Epithelial cell of esophagus (primary cell): Measurements from ENCODE around the gene FNDC7.

Experiments used
- DNase-seq: peaks from one replicate; pipeline ENCODE4 v3.0.0; 2010; ENCODE audit warnings: low read depth
- H3K4me3 ChIP-seq: 2 replicates; pipeline ENCODE4 v1.5.1; 2011; ENCODE audit warnings: mild to moderate bottlenecking, low read length, control low read depth
- TF ChIP-seq, protein P1 (sequence below): IDR thresholded peaks from 2 replicates; pipeline ENCODE4 v1.5.1; 2011; ENCODE audit warnings: low read depth, mild to moderate bottlenecking, low read length, control low read depth, inconsistent platforms; ENCODE audit not compliant: insufficient read depth; ENCODE audit errors: missing control alignments

FNDC7 gene

DNA sequence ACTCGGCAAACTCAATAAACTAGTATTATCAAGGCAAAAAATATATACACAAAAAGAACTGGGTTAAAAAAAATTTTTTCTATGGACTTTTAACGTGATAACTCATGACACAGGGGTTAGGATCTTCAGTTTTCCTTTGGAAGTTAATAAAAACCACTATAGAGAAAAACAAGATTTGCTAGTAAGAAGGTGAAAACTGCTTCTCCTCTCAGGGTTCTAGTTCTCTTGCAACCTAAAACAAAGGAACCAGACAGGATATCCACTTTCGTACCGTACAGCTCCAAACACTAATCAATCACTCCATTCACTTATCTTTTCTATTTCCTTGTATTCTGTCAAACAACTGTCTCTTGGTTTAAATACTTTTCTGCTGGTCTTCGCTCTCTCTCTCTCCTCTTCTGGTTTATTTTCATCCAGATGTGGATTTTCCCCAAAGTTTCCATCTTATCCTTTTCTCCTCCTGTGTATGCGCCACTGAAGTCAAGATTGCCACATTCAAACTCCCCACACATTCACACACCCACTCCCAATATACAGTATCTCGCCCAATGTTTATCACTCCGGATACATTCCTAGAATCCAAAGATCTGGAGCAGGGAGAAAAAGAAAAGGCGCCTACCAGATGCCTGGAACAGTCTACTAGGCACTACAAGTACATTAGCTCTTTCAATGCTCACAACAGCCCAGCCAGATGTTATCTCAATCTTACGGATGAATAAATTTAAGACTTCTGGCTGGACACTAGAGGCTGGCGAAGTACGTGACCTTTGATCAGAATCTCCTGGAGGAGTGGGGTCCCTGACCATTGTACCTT lies 21.4 kb upstream of the FNDC7 start:
- peak overlapping the region; percentile 96 for H3K4me3 ChIP-seq
- TF ChIP-seq, protein P1, sequence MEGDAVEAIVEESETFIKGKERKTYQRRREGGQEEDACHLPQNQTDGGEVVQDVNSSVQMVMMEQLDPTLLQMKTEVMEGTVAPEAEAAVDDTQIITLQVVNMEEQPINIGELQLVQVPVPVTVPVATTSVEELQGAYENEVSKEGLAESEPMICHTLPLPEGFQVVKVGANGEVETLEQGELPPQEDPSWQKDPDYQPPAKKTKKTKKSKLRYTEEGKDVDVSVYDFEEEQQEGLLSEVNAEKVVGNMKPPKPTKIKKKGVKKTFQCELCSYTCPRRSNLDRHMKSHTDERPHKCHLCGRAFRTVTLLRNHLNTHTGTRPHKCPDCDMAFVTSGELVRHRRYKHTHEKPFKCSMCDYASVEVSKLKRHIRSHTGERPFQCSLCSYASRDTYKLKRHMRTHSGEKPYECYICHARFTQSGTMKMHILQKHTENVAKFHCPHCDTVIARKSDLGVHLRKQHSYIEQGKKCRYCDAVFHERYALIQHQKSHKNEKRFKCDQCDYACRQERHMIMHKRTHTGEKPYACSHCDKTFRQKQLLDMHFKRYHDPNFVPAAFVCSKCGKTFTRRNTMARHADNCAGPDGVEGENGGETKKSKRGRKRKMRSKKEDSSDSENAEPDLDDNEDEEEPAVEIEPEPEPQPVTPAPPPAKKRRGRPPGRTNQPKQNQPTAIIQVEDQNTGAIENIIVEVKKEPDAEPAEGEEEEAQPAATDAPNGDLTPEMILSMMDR: no peak
- DNase-seq: no peak

DNA sequence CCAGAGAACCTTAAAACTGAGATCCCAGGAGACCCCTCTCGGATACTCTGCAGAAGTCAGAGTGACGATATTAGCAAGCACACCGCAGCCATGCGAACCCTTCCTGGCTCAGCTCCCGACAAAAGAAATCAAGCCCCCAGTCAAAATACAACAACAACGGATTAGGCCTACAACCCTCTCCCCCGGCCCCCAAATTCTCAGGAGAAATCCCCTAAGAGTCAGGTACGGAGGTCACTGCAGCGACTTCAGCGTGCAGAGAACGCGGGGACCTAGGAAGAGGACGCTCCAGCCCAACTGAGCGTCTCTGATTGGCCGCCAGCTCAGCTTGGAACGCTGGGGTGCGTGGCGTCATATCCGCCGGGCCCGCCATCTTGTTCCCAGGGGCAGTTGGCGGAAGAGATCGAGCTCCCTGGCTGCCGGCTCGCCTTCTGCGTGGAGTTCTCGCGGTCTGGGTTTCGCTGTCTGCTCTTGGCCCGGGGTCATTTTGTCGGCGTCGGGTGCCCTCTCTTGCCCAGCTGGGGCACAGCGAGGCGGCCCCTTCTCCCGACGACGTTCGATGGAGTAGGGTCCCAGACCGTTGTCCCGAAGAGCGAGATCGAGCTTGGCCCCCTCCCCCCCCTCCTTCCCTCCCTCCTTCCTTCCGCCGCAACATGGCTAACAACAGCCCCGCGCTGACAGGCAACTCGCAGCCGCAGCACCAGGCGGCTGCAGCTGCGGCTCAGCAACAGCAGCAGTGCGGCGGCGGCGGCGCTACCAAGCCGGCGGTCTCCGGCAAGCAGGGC lies 20.6 kb upstream of the FNDC7 start, which contains the start of gene PRPF38B:
TSS of gene PRPF38B (plus strand) at position 369 of the 782 bp plus-strand sequence. CDS start at position 651, 282 bp downstream.
- peak; percentile 94 for DNase-seq
- TF ChIP-seq, protein P1: no peak
- H3K4me3 ChIP-seq: peak within 1 kb of the TSS; percentile 96

DNA sequence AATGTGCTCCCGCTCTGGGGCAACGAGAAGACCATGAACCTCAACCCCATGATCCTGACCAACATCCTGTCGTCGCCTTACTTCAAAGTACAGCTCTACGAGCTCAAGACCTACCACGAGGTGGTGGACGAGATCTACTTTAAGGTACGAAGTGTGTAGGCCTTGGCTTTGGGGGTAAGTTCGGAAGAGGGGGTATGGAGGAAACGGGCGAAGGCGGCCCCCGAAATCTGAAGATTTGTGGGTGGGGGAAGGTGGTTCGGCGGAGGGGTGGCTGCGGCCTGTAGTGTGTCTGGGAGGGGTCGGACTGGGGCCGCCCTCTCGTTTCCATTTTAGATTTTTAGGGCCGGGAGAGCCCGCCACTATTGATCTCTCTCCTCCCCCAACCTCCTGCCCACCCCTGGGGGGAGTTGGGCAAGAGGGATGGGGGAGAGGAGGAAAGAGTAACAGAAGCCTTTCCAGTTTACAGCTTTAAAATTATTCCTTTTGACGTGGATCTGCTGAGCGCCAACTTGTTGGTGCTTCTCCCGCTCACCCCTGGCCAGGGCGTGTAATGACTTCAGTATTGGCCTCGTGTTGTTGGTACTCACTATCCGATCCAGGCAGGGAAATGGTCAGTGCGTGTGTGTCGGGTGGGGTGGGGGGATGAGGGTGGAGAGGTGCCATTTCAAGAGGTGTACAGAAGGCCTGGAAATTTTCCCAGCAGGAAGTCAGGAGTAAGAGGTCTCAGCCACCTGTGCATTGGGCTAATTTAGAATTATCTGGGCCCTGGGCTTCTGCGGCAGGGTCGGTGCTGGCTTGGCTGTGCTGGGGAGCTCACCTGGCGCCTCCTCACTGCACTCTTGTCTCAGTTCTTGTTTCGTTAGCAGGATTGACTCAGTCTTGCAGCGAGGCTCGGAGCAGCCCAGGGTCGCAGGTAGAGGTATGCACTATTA lies 19.7 kb upstream of the FNDC7 start:
- peak overlapping the region; percentile 96 for H3K4me3 ChIP-seq
- TF ChIP-seq, protein P1: peak; percentile 38
- DNase-seq: peak; percentile 73

DNA sequence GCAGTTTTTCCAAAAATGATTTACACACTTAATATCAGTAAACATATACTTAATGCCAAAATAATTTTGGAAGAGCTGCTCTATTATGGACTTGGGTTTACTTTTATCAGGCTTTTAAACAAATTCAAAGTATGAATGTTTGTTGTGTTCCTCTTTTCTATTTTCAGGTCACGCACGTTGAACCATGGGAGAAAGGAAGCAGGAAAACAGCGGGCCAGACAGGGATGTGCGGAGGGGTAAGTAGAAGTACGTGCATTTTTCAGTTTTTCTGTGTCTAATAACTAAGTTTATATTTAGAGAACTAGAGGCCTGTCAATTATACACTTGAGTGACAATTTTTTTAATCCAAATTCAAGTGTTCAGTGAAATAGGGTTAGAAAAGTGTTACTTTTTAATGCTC lies 17.2 kb upstream of the FNDC7 start:
- TF ChIP-seq, protein P1: no peak
- DNase-seq: no peak
- H3K4me3 ChIP-seq: no peak overlapping the region

DNA sequence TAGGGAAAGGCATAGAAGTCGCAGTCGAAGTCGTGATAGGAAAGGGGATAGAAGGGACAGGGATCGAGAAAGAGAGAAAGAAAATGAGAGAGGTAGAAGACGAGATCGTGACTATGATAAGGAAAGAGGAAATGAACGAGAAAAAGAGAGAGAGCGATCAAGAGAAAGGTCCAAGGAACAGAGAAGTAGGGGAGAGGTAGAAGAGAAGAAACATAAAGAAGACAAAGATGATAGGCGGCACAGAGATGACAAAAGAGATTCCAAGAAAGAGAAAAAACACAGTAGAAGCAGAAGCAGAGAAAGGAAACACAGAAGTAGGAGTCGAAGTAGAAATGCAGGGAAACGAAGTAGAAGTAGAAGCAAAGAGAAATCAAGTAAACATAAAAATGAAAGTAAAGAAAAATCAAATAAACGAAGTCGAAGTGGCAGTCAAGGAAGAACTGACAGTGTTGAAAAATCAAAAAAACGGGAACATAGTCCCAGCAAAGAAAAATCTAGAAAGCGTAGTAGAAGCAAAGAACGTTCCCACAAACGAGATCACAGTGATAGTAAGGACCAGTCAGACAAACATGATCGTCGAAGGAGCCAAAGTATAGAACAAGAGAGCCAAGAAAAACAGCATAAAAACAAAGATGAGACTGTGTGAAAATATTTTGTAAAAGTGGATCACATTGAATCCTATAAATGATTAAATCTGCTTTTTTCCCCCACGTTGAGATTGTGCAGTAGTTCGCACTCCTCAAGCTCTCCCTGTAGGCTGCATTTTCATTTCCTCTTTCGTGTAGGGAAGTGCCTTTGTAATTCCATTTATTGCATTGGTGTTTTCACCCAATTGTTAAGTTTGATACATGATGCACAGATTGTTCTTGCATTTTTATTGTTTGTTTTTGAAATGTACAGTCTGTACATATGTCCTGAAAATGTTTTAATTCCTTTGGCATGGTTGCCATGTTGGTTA lies 13.1 kb upstream of the FNDC7 start:
- TF ChIP-seq, protein P1: no peak
- DNase-seq: no peak
- H3K4me3 ChIP-seq: no peak overlapping the region
